GM13977 (cell line): ENCODE results near the gene AGMO.

Experiments
- DNase-seq: peaks from one replicate; pipeline ENCODE4 v3.0.0; 2012; ENCODE audit warnings: low spot score
- in situ Hi-C: fragments of 300-500 bp; cut with MboI; formaldehyde crosslinking; loops from one replicate; pipeline ENCODE4 v1.12.0; 2022; ENCODE audit warnings: low sequenced_read_pairs, low pct_unique_long_range_greater_than_20kb, mixed read lengths, inconsistent platforms; ENCODE audit not compliant: unreplicated experiment
- TF ChIP-seq, protein P1 (sequence below): IDR thresholded peaks from 2 replicates; pipeline ENCODE4 v1.5.1; 2012; ENCODE audit warnings: mild to moderate bottlenecking, control low read depth; ENCODE audit not compliant: insufficient read depth; ENCODE audit errors: extremely low read depth, missing control alignments

Gene AGMO

GRCh38 chr7:15368653-15369052 lies 193.2 kb downstream of the AGMO start:
- in situ Hi-C loops, result no loop called here
- no peak for DNase-seq
- TF ChIP-seq, protein P1, sequence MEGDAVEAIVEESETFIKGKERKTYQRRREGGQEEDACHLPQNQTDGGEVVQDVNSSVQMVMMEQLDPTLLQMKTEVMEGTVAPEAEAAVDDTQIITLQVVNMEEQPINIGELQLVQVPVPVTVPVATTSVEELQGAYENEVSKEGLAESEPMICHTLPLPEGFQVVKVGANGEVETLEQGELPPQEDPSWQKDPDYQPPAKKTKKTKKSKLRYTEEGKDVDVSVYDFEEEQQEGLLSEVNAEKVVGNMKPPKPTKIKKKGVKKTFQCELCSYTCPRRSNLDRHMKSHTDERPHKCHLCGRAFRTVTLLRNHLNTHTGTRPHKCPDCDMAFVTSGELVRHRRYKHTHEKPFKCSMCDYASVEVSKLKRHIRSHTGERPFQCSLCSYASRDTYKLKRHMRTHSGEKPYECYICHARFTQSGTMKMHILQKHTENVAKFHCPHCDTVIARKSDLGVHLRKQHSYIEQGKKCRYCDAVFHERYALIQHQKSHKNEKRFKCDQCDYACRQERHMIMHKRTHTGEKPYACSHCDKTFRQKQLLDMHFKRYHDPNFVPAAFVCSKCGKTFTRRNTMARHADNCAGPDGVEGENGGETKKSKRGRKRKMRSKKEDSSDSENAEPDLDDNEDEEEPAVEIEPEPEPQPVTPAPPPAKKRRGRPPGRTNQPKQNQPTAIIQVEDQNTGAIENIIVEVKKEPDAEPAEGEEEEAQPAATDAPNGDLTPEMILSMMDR, result no peak

- in situ Hi-C loops, result no loop called here
- DNase-seq, result no peak
- TF ChIP-seq, protein P1, result no peak
Observed at GRCh38 chr7:15367897-15368296, 193.9 kb downstream of the AGMO start.

- in situ Hi-C loops, result no loop called here
- TF ChIP-seq, protein P1, result no peak
Observed at GRCh38 chr7:15358112-15358511, 203.7 kb downstream of the AGMO start.

DNA sequence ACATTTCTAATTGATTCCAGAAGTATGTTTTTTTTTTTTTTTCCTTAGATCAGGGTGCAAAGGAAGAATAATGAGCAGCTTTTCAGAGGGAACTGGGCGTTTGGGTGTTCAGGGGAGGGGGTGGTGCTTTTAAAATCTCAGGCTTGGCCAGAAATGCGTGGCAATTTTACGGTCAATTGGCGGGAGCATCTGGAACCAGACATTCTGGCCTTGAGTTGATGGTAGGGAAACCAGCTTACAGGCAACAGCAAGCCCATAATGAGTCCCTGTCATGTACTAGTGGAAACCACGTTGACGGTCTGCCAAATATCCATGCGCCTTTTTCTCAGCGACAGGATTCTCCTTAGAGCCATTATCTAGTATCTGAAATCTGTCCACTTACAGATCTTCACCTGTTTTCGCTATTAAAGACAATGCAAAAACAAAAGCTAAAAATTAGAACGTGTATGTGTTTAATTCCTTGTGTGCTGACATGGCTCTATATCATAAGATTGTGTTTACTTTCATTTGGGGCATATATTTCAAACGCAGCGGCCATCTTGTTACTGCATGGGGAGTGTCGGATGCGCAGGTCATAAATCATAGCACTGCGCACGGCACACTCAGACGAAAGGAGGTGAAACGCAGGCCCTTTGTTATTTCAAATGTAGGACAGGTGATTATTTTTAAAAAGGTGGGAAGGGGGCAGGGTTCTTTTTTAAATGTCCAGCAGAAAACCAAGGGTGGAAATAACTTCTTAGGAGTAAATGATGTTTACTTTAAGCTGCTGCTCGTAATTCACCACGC lies 209.2 kb downstream of the AGMO start:
- in situ Hi-C loops, result no loop called here
- no peak for DNase-seq
- TF ChIP-seq, protein P1, result no peak

More at GRCh38 chr7:15358112-15358511, 203.7 kb downstream of the AGMO start:
- DNase-seq, result no peak

- DNase-seq, result no peak
- in situ Hi-C loops, result no loop called here
- TF ChIP-seq, protein P1, result no peak
Observed at GRCh38 chr7:15345216-15345615, 216.6 kb downstream of the AGMO start.

DNA sequence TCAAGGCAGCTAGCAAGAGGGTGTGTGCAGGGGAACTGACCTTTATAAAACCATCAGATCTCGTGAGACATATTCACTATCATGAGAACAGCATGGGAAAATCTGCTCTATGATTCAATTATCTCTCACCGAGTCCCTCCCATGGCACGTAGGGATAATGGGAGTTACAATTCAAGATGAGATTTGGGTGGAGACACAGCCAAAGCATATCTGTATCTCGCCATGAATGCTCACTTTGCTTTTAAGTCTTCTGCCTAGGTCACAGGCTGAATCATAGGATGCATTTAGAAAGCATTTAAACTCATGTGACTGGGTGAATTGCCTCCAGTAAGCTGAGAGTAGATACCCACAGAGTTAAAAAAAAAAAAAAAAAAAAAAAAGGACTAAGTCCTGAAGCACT lies 220.0 kb downstream of the AGMO start:
- no peak for DNase-seq
- TF ChIP-seq, protein P1, result no peak
- in situ Hi-C loops, result no loop called here
